Common myeloid progenitor, CD34-positive (primary cell): ENCODE measurements around the gene UBASH3B.

Experiments used
- CTCF ChIA-PET: fragments of 350-600 bp; sonication (Branson Sonifier 250); formaldehyde crosslinking; loops from one replicate; lab custom pipeline; 2021; ENCODE audit warnings: antibody characterized with exemption; lab: Charles Lee
- POLR2A ChIA-PET: fragments of 350-600 bp; sonication (Branson Sonifier 250); formaldehyde crosslinking; loops from one replicate; lab custom pipeline; 2021; ENCODE audit warnings: antibody characterized with exemption; lab: Charles Lee
- DNase-seq, 3 donors: peaks; one replicate each; pipeline versions ENCODE4 v3.0.0 to v3.0.0-alpha.2; 2013
- H3K27ac ChIP-seq, 2 experiments: 1 replicate in 1 of 2; 2 replicates in 1 of 2; pipeline ENCODE4 v1.7.0; 2013; ENCODE audit warnings: inconsistent platforms in 2 of 2, low read length in 2 of 2, mild to moderate bottlenecking in 2 of 2, low read depth in 1 of 2, moderate library complexity in 1 of 2; ENCODE audit not compliant: severe bottlenecking in 2 of 2, insufficient read depth in 1 of 2, poor library complexity in 1 of 2
- H3K27me3 ChIP-seq, 5 experiments: replicated peaks in 2 of 5; 1 replicate in 3 of 5; 2 replicates in 2 of 5; pipeline versions ENCODE4 v1.6.1 to v1.7.0; 2013; ENCODE audit warnings: low read length in 4 of 5, mild to moderate bottlenecking in 2 of 5, moderate library complexity in 2 of 5, inconsistent platforms in 1 of 5; ENCODE audit not compliant: insufficient read depth in 5 of 5, control insufficient read depth in 4 of 5
- H3K36me3 ChIP-seq, 4 experiments: 1 replicate in 2 of 4; 2 replicates in 2 of 4; pipeline versions ENCODE4 v1.6.1 to v1.7.0; 2013; ENCODE audit warnings: low read length in 3 of 4, control low read depth in 1 of 4, mild to moderate bottlenecking in 1 of 4; ENCODE audit not compliant: control insufficient read depth in 4 of 4, insufficient read depth in 4 of 4
- H3K4me1 ChIP-seq, 4 experiments: 1 replicate in 3 of 4; 2 replicates in 1 of 4; pipeline versions ENCODE4 v1.6.1 to v1.7.1; 2013; ENCODE audit warnings: low read length in 3 of 4, mild to moderate bottlenecking in 3 of 4, control low read depth in 1 of 4, inconsistent platforms in 1 of 4, moderate library complexity in 1 of 4; ENCODE audit not compliant: control insufficient read depth in 4 of 4, insufficient read depth in 4 of 4; ENCODE audit errors: control extremely low read depth in 1 of 4
- H3K4me3 ChIP-seq, 7 experiments: 1 replicate in 4 of 7; 2 replicates in 3 of 7; pipeline versions ENCODE4 v1.5.1 to v1.7.0; 2013; ENCODE audit warnings: mild to moderate bottlenecking in 7 of 7, low read length in 6 of 7, moderate library complexity in 6 of 7, inconsistent platforms in 2 of 7, low read depth in 2 of 7, control low read depth in 1 of 7; ENCODE audit not compliant: insufficient read depth in 4 of 7, control insufficient read depth in 1 of 7; ENCODE audit errors: extremely low read depth in 1 of 7
- H3K9me3 ChIP-seq, 5 experiments: 1 replicate in 4 of 5; 2 replicates in 1 of 5; pipeline versions ENCODE4 v1.6.1 to v1.7.1; 2013; ENCODE audit warnings: low read length in 4 of 5, mild to moderate bottlenecking in 2 of 5, inconsistent platforms in 1 of 5, low read depth in 1 of 5, moderate library complexity in 1 of 5; ENCODE audit not compliant: control insufficient read depth in 4 of 5, insufficient read depth in 2 of 5; ENCODE audit errors: control extremely low read depth in 1 of 5
- WGBS: methylation state at CpG from one replicate; pipeline ENCODE4 v1.1.5; 2013; ENCODE audit not compliant: insufficient coverage; 5-methylcytosine and 5-hydroxymethylcytosine counted together

The UBASH3B gene

DNA sequence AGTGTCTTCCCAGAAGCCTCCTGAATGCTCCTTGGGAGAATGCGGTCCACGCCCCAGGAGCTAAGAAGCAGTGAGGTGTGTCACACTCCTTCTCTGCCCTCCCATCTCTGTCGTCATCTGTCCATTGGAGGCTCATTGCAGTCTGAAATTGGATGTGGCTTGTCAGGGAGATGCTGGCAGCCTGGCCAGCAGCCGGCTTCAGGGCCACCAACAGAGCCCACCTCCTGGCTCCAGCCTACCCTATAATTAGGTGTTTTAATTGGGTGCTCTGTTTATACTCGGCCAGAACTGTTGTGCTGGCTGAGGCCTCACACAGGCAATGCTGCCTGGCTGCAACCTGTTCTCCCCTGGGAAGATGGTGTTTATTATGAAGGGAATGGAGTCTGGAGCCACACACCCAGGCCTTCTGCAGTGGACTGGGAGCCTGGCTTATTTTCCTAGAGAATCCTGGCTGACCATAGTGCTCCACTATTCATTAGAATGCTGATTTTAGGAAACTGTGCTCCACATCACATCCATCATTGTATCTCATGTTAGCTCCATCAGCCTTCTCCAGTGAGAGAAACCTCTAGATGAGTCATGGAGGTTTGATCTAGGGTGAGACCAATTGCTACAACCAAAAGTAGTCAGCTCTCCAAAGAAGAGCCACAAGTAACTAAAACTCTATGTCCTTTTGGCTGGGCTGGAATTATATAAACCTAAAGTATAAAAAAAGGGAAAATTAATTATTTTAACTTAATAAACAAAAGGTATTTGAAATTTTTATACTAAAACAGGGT, 96.0 kb downstream of the UBASH3B start:
- Histone ChIP-seq H3K4me3 (no peak overlapping the region), H3K27ac (no peak overlapping the region), H3K36me3 (peaks cover 0 to 5% (median 0%) of the 10 kb centered on the region in 4 experiments), H3K4me1 (peaks cover 24 to 83% (median 56%) of the 10 kb centered on the region in 4 experiments), H3K9me3 (no peaks in the 10 kb centered on the region), H3K27me3 (no peaks in the 10 kb centered on the region)
- POLR2A ChIA-PET, result no interaction called here
- peak in 2 of 3 donors; percentile 42 to 59 for DNase-seq
- WGBS, result 97% methylated on average over 4 of the region's 5 CpGs
- CTCF ChIA-PET, result interaction anchor here (0.8 to 18.6 kb wide), 9 partner anchors 12 to 116 kb away, joined by 3 to 369 read pairs (median 8); partner anchors contain the start of gene UBASH3B

DNA sequence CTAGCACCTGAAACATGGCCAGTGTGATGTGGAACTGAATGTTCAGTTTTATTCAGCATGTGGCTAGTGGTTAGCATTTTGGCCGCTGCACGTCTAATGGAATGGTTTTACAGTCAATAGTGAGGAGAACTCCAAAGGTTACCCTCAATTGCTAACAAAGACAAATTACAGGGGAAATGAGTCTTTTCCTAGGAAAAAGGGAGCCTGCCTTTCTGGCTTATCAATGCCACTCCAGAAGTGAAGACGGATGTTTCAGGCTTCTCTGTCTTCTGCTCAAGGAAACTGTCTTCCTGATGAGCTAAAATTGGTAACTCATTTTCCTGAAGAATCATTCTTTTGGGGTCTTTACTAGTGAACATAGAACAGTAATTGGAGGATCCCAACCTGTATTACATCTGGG, 98.5 kb downstream of the UBASH3B start:
- H3K9me3 ChIP-seq, result no peaks in the 10 kb centered on the region
- CTCF ChIA-PET, result interaction anchor here (1.0 to 18.6 kb wide), 18 partner anchors 8 to 119 kb away, joined by 3 to 369 read pairs (median 22); partner anchors contain the start of gene UBASH3B
- H3K27ac ChIP-seq, result no peak overlapping the region
- H3K27me3 ChIP-seq, result no peaks in the 10 kb centered on the region
- WGBS, result 90% methylated on average over 3 of the region's 3 CpGs
- H3K4me3 ChIP-seq, result no peak overlapping the region
- H3K36me3 ChIP-seq, result peaks cover 0 to 5% (median 0%) of the 10 kb centered on the region in 4 experiments
- peaks cover 16 to 81% (median 59%) of the 10 kb centered on the region in 4 experiments for H3K4me1 ChIP-seq
- POLR2A ChIA-PET, result interaction anchor here (0.6 to 1.0 kb wide), 2 partner anchors 43 to 63 kb away, joined by 3 to 5 read pairs; no protein-coding TSS in a partner anchor
- no peak for DNase-seq

GRCh38 chr11:122754553-122755322, 99.2 kb downstream of the UBASH3B start:
- H3K27me3 ChIP-seq, result no peaks in the 10 kb centered on the region
- DNase-seq, result peak; percentile 51 to 68 (median 65)
- H3K4me3 ChIP-seq, result no peak overlapping the region
- H3K4me1 ChIP-seq, result peaks cover 14 to 76% (median 60%) of the 10 kb centered on the region in 4 experiments
- ChIA-PET CTCF (interaction anchor here (0.6 to 18.6 kb wide), 26 partner anchors 9 to 137 kb away, joined by 3 to 369 read pairs (median 14); partner anchors contain the start of gene UBASH3B), POLR2A (interaction anchor here (1.0 kb wide), 1 partner anchor 44 kb away, joined by 3 read pairs; no protein-coding TSS in a partner anchor)
- H3K9me3 ChIP-seq, result no peaks in the 10 kb centered on the region
- peaks cover 0 to 5% (median 0%) of the 10 kb centered on the region in 4 experiments for H3K36me3 ChIP-seq
- H3K27ac ChIP-seq, result no peak overlapping the region
- WGBS, result 90% methylated on average over 13 of the region's 16 CpGs

- WGBS, result 78% methylated on average over 6 of the region's 9 CpGs
- peak; percentile 52 to 69 (median 57) for DNase-seq
- CTCF ChIA-PET, result interaction anchor here (0.6 to 18.6 kb wide), 32 partner anchors 10 to 298 kb away, joined by 3 to 369 read pairs (median 10); partner anchors contain the start of gene UBASH3B
- no peaks in the 10 kb centered on the region for H3K27me3 ChIP-seq
- H3K36me3 ChIP-seq, result peaks cover 0 to 4% (median 0%) of the 10 kb centered on the region in 4 experiments
- no peak overlapping the region for H3K27ac ChIP-seq
- no peaks in the 10 kb centered on the region for H3K9me3 ChIP-seq
- POLR2A ChIA-PET, result interaction anchor here (1.0 to 1.4 kb wide), 2 partner anchors 43 to 60 kb away, joined by 4 to 5 read pairs; no protein-coding TSS in a partner anchor
- peaks cover 14 to 69% (median 58%) of the 10 kb centered on the region in 4 experiments for H3K4me1 ChIP-seq
- no peak overlapping the region for H3K4me3 ChIP-seq
Measured at GRCh38 chr11:122755409-122755808, 99.9 kb downstream of the UBASH3B start.

- Histone ChIP-seq H3K27me3 (no peaks in the 10 kb centered on the region), H3K4me1 (peaks cover 14 to 65% (median 58%) of the 10 kb centered on the region in 4 experiments), H3K9me3 (no peaks in the 10 kb centered on the region), H3K4me3 (peak overlapping the region in 1 of 7 experiments; percentile 9), H3K36me3 (no peaks in the 10 kb centered on the region), H3K27ac (no peak overlapping the region)
- 81% methylated on average over 5 of the region's 5 CpGs for WGBS
- ChIA-PET CTCF (interaction anchor here (0.6 to 18.6 kb wide), 35 partner anchors 9 to 305 kb away, joined by 3 to 369 read pairs (median 8); partner anchors contain the start of gene UBASH3B), POLR2A (interaction anchor here (0.8 to 1.4 kb wide), 3 partner anchors 44 to 61 kb away, joined by 4 to 5 read pairs (median 4); no protein-coding TSS in a partner anchor)
- no peak for DNase-seq
Measured at GRCh38 chr11:122755941-122756340, 100.4 kb downstream of the UBASH3B start.

DNA sequence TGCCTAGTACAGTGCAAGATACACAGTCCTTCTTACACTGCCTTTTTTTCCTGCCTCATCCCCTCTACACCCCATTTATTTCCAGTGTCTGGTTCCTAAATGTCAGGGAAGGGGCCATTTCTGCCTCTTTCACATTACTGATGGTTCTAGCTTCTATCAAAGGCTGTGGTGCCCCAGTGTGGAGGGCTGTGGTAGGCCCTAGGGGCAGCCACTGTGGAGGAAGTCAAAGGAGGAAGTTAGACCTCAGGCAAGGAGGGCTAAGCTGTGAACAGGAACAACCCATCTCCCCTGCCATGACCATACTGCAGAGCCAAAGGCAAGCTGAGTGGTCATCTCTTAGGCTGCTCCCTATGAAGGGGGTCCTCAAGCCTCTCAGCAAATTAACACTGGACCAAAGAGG, 100.9 kb downstream of the UBASH3B start:
- Histone ChIP-seq H3K27ac (no peak overlapping the region), H3K4me1 (peaks cover 14 to 65% (median 56%) of the 10 kb centered on the region in 4 experiments), H3K36me3 (no peaks in the 10 kb centered on the region), H3K4me3 (no peak overlapping the region), H3K9me3 (no peaks in the 10 kb centered on the region), H3K27me3 (no peaks in the 10 kb centered on the region)
- CTCF ChIA-PET, result interaction anchor here (0.8 to 18.6 kb wide), 34 partner anchors 9 to 304 kb away, joined by 3 to 369 read pairs (median 9); partner anchors contain the start of gene UBASH3B
- DNase-seq, result peak; percentile 83 to 93 (median 92)
- POLR2A ChIA-PET, result interaction anchor here (0.6 to 1.4 kb wide), 4 partner anchors 44 to 87 kb away, joined by 3 to 5 read pairs (median 4); no protein-coding TSS in a partner anchor
